CD4-positive, alpha-beta T cell treated with Interferon gamma for 1 hour (primary cell): ENCODE data around the gene MRPL53.
A peak's percentile ranks its signal among the peaks of the same experiment; 100 is the strongest.
"Not testable (repeated sequence)": the region's sequence is repeated elsewhere in the genome, so short reads cannot be mapped to it uniquely, and the experiment has no call there.

Experiments used
- DNase-seq: peaks from one replicate; pipeline ENCODE4 v3.0.0-alpha.2; 2020

The MRPL53 gene

GRCh38 chr2:74447230-74447999, 25.1 kb downstream of the MRPL53 start:
- DNase-seq, result no peak

- no peak for DNase-seq
Measured at GRCh38 chr2:74444498-74445318, 27.8 kb downstream of the MRPL53 start.

- not testable (repeated sequence) for DNase-seq
Measured at GRCh38 chr2:74442483-74443297, 29.8 kb downstream of the MRPL53 start.

GRCh38 chr2:74441690-74442482, 30.6 kb downstream of the MRPL53 start, which contains the start of gene RTKN:
Gene RTKN (minus strand): TSS chr2:74441937. CDS start chr2:74441816, 121 bp downstream.
- peak; percentile 42 for DNase-seq

GRCh38 chr2:74441170-74441689, 31.2 kb downstream of the MRPL53 start:
- DNase-seq, result no peak

- peak; percentile 65 for DNase-seq
Measured at GRCh38 chr2:74440378-74441169, 31.9 kb downstream of the MRPL53 start.

GRCh38 chr2:74439803-74440377, 32.6 kb downstream of the MRPL53 start:
- no peak for DNase-seq

GRCh38 chr2:74439373-74439772, 33.1 kb downstream of the MRPL53 start:
- DNase-seq, result no peak

- DNase-seq, result no peak
Measured at GRCh38 chr2:74438248-74438647, 34.2 kb downstream of the MRPL53 start.

GRCh38 chr2:74436848-74437695, 35.4 kb downstream of the MRPL53 start:
- no peak for DNase-seq

- no peak for DNase-seq
Measured at GRCh38 chr2:74436111-74436805, 36.2 kb downstream of the MRPL53 start.

- DNase-seq, result no peak
Measured at GRCh38 chr2:74430502-74430901, 42.0 kb downstream of the MRPL53 start.

- DNase-seq, result no peak
Measured at GRCh38 chr2:74429487-74430451, 42.7 kb downstream of the MRPL53 start.

GRCh38 chr2:74428675-74429074, 43.8 kb downstream of the MRPL53 start:
- no peak for DNase-seq

- no peak for DNase-seq
Measured at GRCh38 chr2:74427551-74427950, 44.9 kb downstream of the MRPL53 start.

- no peak for DNase-seq
Measured at GRCh38 chr2:74426181-74426758, 46.2 kb downstream of the MRPL53 start.

- no peak for DNase-seq
Measured at GRCh38 chr2:74425523-74425922, 47.0 kb downstream of the MRPL53 start.
